Measurements from ENCODE around the gene CCL16. TPM values are rescaled to one million over a fixed set of nuclear protein-coding genes. Genes with fewer than 3 reads are reported as not detected.
"Not testable (repeated sequence)": the region's sequence is repeated elsewhere in the genome, so short reads cannot be mapped to it uniquely, and the experiment has no call there.

Gene CCL16
- total RNA-seq, 2 donors from 2014 or later: not detected

GRCh38 chr17:36001862-36002603 is 20.7 kb upstream of the CCL16 start:
- H3K4me3 Mint-ChIP-seq: no peak overlapping the region
- ATAC-seq: no peak
- DNase-seq (ENCODE audit: low spot score): no peak
- H3K36me3 Mint-ChIP-seq: no peaks in the 10 kb centered on the region
- peaks cover 20 to 25% of the 10 kb centered on the region in 2 donors for H3K4me1 Mint-ChIP-seq (ENCODE audit: low read depth in 2 of 2)
- H3K27me3 Mint-ChIP-seq: peaks cover 0 to 2% of the 10 kb centered on the region in 2 donors
- H3K9me3 Mint-ChIP-seq: no peaks in the 10 kb centered on the region
- H3K27ac Mint-ChIP-seq: no peak overlapping the region

DNA sequence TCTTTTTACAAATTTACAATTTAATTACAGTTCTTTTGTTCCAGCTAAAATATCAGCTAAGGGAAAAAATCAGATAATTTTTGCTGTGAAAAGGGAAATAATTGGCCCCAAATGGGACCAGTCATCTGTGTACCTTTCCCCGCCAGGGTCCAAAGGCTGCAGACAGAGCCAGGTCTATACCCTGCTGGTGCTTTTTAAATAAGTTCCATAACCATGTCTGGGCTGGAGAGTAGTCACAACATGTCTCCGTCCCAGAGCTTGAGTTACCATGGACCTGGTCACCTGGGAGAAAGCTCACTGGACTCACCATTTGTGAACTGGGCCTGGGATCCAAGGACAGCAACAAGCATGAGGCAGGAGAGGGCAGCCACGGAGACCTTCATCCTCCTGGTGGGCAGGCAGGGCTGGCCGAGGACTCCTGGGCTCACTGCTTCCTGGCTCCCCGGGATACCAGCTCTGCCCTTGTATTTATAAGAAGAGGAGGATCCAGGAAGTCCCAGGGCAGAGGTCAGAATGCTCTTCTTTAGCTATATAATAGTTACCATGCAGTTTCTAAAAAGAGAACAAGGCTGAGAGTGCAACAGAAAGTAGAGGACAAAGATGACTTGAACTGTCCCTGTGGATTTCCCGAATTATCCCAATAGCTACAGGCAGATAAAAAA is 19.9 kb upstream of the CCL16 start, which contains the start of gene CCL15:
Gene CCL15 (minus strand): TSS at position 444 of the 662 bp plus-strand sequence. CDS start 61 bp downstream, at position 383.
- ATAC-seq: no peak
- no peaks in the 10 kb centered on the region for H3K9me3 Mint-ChIP-seq
- DNase-seq (ENCODE audit: low spot score): no peak
- H3K4me1 Mint-ChIP-seq (ENCODE audit: low read depth in 2 of 2): peaks cover 25% of the 10 kb centered on the region in 2 donors
- H3K27ac Mint-ChIP-seq: peak within 1 kb of the TSS in 1 of 2 donors; percentile 2
- H3K27me3 Mint-ChIP-seq: peaks cover 0 to 2% of the 10 kb centered on the region in 2 donors
- no peak within 1 kb of the TSS for H3K4me3 Mint-ChIP-seq
- no peaks in the 10 kb centered on the region for H3K36me3 Mint-ChIP-seq

DNA sequence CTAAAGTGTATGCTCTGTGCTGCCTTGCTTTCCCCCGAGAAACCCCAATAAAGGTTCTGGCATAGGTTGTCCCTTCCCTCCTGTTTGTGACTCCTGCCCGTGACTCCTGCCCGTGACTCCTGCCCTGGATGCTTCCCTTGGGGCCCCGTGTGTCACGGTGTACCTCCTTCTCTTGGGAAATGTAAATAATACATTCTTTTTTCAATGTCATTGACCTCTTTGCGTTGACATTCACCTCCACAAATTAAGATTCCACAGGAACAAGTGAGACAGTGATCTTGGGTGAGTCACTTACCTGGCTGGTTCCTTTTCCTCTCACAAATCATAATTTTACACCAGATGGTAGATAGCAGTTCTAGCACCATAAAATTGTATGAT is 19.4 kb upstream of the CCL16 start:
- Mint-ChIP-seq H3K27ac (peak overlapping the region in 1 of 2 donors; percentile 2), H3K9me3 (no peaks in the 10 kb centered on the region), H3K4me1 (ENCODE audit: low read depth in 2 of 2) (peaks cover 21 to 25% of the 10 kb centered on the region in 2 donors), H3K4me3 (no peak overlapping the region), H3K36me3 (no peaks in the 10 kb centered on the region), H3K27me3 (peaks cover 0 to 2% of the 10 kb centered on the region in 2 donors)
- no peak for DNase-seq (ENCODE audit: low spot score)
- no peak for ATAC-seq

DNA sequence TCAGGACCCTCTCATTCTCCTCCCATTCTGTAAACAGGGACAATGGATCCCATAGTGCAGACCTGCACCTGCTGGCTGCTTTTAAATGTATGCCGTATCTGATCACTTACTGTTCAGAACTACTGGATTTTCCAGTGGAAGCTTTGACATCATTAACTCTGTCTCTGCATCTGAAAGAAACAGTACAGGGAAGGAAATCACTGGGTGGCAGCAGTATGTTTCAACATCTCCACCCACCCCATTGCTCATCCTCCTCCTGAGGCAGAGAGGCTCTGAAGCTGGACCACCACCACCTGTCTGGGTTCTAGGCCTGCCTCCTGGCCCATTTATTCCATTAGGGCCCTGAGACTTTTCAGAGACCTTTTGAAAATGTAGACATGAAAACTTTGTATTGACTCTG is 17.5 kb upstream of the CCL16 start:
- no peak for ATAC-seq
- Mint-ChIP-seq H3K4me3 (peak overlapping the region; percentile 44), H3K4me1 (ENCODE audit: low read depth in 2 of 2) (peaks cover 12 to 14% of the 10 kb centered on the region in 2 donors), H3K27ac (peak overlapping the region in 1 of 2 donors; percentile 64), H3K9me3 (no peaks in the 10 kb centered on the region), H3K36me3 (no peaks in the 10 kb centered on the region), H3K27me3 (peaks cover 0 to 2% of the 10 kb centered on the region in 2 donors)
- DNase-seq (ENCODE audit: low spot score): no peak

- Mint-ChIP-seq H3K4me1 (ENCODE audit: low read depth in 2 of 2) (peaks cover 10 to 11% of the 10 kb centered on the region in 2 donors), H3K4me3 (no peak overlapping the region), H3K27me3 (peaks cover 0 to 2% of the 10 kb centered on the region in 2 donors), H3K27ac (peak overlapping the region in 1 of 2 donors; percentile 64), H3K36me3 (no peaks in the 10 kb centered on the region), H3K9me3 (no peaks in the 10 kb centered on the region)
- no peak for DNase-seq (ENCODE audit: low spot score)
- no peak for ATAC-seq
These were observed 16.8 kb upstream of the CCL16 start for GRCh38 chr17:35998018-35998545.

- peaks cover 10 to 11% of the 10 kb centered on the region in 2 donors for H3K4me1 Mint-ChIP-seq (ENCODE audit: low read depth in 2 of 2)
- H3K36me3 Mint-ChIP-seq; H3K4me3 Mint-ChIP-seq; DNase-seq (ENCODE audit: low spot score); H3K27ac Mint-ChIP-seq; ATAC-seq; H3K27me3 Mint-ChIP-seq; H3K9me3 Mint-ChIP-seq: not testable (repeated sequence)
These were observed 14.0 kb upstream of the CCL16 start for GRCh38 chr17:35995346-35995745.

DNA sequence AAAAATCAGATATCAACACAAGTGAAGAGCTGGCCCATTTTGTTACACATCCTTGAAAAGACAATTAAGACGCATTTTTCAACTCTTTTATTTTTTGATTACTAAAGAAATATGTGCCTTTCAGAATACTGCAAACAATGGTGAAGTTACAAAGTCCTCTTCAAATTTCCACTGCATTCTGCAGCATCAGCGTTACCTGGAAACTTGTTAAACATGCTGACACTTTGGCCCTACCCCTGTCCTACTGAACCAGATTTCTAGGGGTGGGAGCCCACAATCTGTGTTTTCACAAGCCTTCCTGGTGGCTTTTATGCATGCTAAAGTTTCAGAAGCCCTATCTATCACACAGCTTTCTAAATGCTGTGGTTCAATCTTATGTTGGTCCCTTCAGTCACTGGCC is 9.8 kb upstream of the CCL16 start:
- no peaks in the 10 kb centered on the region for H3K9me3 Mint-ChIP-seq
- ATAC-seq (no peak), DNase-seq (ENCODE audit: low spot score) (no peak)
- H3K27ac Mint-ChIP-seq: no peak overlapping the region
- peaks cover 10% of the 10 kb centered on the region for H3K36me3 Mint-ChIP-seq
- no peaks in the 10 kb centered on the region for H3K4me1 Mint-ChIP-seq (ENCODE audit: low read depth in 2 of 2)
- no peaks in the 10 kb centered on the region for H3K27me3 Mint-ChIP-seq
- H3K4me3 Mint-ChIP-seq: no peak overlapping the region

DNA sequence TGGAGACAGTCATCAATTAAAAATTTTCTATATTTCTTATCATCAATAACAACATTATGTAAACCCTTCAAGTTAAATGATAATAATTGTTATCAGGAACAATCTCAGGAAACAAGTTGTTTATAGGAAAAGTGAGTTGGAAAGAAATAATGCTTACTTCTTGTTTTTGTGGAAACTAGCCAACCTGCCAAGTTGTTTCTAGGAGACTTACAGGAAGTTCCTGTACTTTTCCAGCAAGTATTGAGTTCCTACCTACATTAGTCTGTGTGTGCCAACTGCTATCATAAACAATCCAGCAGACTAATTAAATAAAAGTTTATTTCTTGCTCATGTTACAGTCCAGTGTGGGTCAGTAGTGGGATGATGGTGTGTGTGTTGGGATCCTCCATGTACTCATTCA is 6.9 kb upstream of the CCL16 start:
- no peak overlapping the region for H3K4me3 Mint-ChIP-seq
- no peak for ATAC-seq
- H3K4me1 Mint-ChIP-seq (ENCODE audit: low read depth in 2 of 2): peaks cover 2 to 3% of the 10 kb centered on the region in 2 donors

DNA sequence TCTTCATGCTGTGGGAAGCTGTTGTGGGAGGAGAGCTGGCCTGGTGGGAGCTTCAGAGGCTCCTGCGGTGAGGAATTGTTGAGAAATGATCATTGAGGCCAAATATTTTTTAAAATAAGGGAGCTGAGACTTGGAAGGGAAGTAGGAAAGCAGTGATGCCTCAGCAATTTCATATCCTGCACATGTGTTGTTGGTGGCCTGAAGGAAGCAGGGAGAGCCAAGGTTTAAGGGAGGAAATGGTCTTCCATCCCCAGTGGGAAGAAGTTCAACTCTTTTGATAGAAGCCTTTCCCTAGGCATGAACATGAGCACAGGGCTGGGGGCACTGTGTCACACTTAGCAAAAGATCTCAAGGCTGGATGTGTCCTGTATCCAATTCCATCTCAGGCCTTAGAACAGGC is 5.3 kb upstream of the CCL16 start, which contains the start of gene CCL14:
Gene CCL14 (minus strand): TSS at position 87 of the 400 bp plus-strand sequence. CDS start 80 bp downstream, at position 7.
- no peak for DNase-seq (ENCODE audit: low spot score)
- Mint-ChIP-seq H3K36me3 (peaks cover 10% of the 10 kb centered on the region), H3K4me3 (no peak within 1 kb of the TSS), H3K27ac (peak within 1 kb of the TSS in 1 of 2 donors; percentile 13), H3K4me1 (ENCODE audit: low read depth in 2 of 2) (peaks cover 11 to 13% of the 10 kb centered on the region in 2 donors), H3K27me3 (no peaks in the 10 kb centered on the region), H3K9me3 (no peaks in the 10 kb centered on the region)
- no peak for ATAC-seq

More for the DNA sequence above, 6.9 kb upstream of the CCL16 start:
- no peak overlapping the region for H3K27ac Mint-ChIP-seq
- H3K9me3 Mint-ChIP-seq: no peaks in the 10 kb centered on the region
- peaks cover 10% of the 10 kb centered on the region for H3K36me3 Mint-ChIP-seq
- no peaks in the 10 kb centered on the region for H3K27me3 Mint-ChIP-seq
- no peak for DNase-seq (ENCODE audit: low spot score)

DNA sequence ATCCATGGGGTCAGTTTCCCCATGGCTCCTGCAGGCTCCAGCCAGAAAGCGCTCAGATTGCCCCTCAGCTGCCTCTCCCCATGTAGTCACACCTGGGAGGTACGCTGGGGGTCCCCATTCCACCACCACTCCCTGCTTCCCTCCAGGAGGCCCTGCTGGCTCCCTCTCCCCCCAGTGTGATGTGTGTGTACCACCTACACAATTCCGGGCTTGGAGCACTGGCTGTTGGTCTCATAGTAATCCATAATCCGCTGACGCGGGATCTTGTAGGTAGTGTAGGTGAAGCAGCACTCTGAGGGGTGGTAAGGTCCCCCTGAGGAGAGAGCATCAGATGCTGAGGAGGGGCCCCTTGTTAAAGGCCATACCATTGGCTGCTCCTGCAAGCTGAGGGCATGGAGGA is 2.8 kb upstream of the CCL16 start:
- Mint-ChIP-seq H3K4me3 (no peak overlapping the region), H3K4me1 (ENCODE audit: low read depth in 2 of 2) (peaks cover 16 to 19% of the 10 kb centered on the region in 2 donors), H3K27ac (no peak overlapping the region), H3K36me3 (peaks cover 9% of the 10 kb centered on the region), H3K9me3 (no peaks in the 10 kb centered on the region), H3K27me3 (no peaks in the 10 kb centered on the region)
- DNase-seq (ENCODE audit: low spot score): no peak
- ATAC-seq: no peak

- Mint-ChIP-seq H3K27ac (peak overlapping the region in 1 of 2 donors; percentile 65), H3K4me1 (ENCODE audit: low read depth in 2 of 2) (peaks cover 26 to 27% of the 10 kb centered on the region in 2 donors), H3K4me3 (no peak overlapping the region), H3K27me3 (no peaks in the 10 kb centered on the region), H3K36me3 (no peaks in the 10 kb centered on the region), H3K9me3 (no peaks in the 10 kb centered on the region)
- DNase-seq (ENCODE audit: low spot score) (no peak), ATAC-seq (no peak)
These were observed 1.3 kb upstream of the CCL16 start for GRCh38 chr17:35982409-35983191.

DNA sequence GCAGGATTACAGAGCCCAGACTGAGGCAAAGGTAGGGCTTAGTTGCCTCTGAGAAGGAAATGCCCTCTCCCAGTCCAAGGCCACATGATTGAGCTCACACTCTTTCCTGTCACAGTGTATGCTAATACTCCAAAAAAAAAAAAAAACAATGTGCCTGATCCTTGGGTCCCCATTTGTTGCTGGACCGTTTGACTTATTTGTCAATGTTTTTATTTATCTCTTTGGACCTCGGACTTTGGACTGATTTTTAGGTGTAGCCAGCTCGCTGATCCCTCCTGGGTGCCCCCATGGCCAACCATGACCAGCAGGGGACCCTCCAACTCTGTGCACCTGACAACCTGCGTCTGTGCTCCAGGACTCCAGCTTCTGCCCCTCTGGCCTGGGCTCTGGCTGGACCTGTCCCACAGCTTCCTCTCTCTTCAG is 622 bp upstream of the CCL16 start:
- Mint-ChIP-seq H3K4me1 (ENCODE audit: low read depth in 2 of 2) (peaks cover 27 to 29% of the 10 kb centered on the region in 2 donors), H3K4me3 (no peak overlapping the region), H3K36me3 (no peaks in the 10 kb centered on the region), H3K27ac (peak overlapping the region in 1 of 2 donors; percentile 65), H3K27me3 (no peaks in the 10 kb centered on the region), H3K9me3 (no peaks in the 10 kb centered on the region)
- DNase-seq (ENCODE audit: low spot score) (no peak), ATAC-seq (peak; percentile 45 to 61)

DNA sequence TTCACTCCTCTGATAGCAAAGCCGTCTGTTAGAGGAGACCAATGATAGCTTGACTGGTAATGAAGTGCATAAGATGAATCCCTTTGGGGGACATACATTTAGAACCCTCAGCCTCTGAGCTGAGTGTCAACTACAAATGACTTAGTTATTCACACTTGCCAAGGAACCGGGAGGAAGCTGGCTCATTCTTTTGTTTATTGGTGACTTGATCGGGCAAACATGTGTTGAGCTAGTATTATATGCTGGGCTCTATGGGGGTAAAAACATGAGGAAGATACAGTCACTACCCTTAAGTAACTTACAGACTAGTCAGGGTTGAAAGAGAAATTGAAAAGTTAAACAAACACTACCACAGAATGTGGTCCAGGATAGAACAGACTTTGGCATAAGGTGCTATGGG is 3.0 kb downstream of the CCL16 start:
- DNase-seq (ENCODE audit: low spot score): no peak
- Mint-ChIP-seq H3K27ac (peak overlapping the region; percentile 22 to 38), H3K27me3 (no peaks in the 10 kb centered on the region), H3K4me3 (no peak overlapping the region), H3K36me3 (no peaks in the 10 kb centered on the region), H3K4me1 (ENCODE audit: low read depth in 2 of 2) (peaks cover 40 to 46% of the 10 kb centered on the region in 2 donors), H3K9me3 (no peaks in the 10 kb centered on the region)
- peak in 1 of 2 donors; percentile 29 for ATAC-seq
